Smooth muscle cell (in vitro differentiated cells): ENCODE results near the gene ANKRD26. TPM values are rescaled to one million over a fixed set of nuclear protein-coding genes. Genes with fewer than 3 reads are reported as not detected.
"Not testable (repeated sequence)": the region's sequence is repeated elsewhere in the genome, so short reads cannot be mapped to it uniquely, and the experiment has no call there.

Source experiments
- DNase-seq: peaks from one replicate; lab custom pipeline; 2025; ENCODE audit not compliant: unreplicated experiment; lab: John Stamatoyannopoulos, UW
- H2AFZ ChIP-seq: fragments of 200-600 bp; sonication (generic); 2 replicates; pipeline ENCODE4 v1.6.0; 2016; ENCODE audit warnings: antibody characterized with exemption, low read depth, mild to moderate bottlenecking
- H3F3A ChIP-seq: fragments of 200-600 bp; sonication (generic); 2 replicates; pipeline ENCODE4 v1.6.0; 2017; ENCODE audit warnings: antibody characterized with exemption, low read depth
- H3K27ac ChIP-seq: fragments of 200-600 bp; sonication (generic); 2 replicates; pipeline ENCODE4 v1.5.1; 2016; ENCODE audit warnings: low read depth, mild to moderate bottlenecking
- H3K27me3 ChIP-seq: fragments of 200-600 bp; sonication (generic); 2 replicates; pipeline ENCODE4 v1.6.1; 2016; ENCODE audit warnings: low read depth, mild to moderate bottlenecking
- H3K36me3 ChIP-seq: fragments of 200-600 bp; sonication (generic); 2 replicates; pipeline ENCODE4 v1.5.1; 2016; ENCODE audit warnings: low read depth
- H3K4me1 ChIP-seq: fragments of 200-600 bp; sonication (generic); 2 replicates; pipeline ENCODE4 v1.5.1; 2016; ENCODE audit warnings: low read depth
- H3K4me2 ChIP-seq: fragments of 200-600 bp; sonication (generic); 2 replicates; pipeline ENCODE4 v1.6.0; 2016; ENCODE audit warnings: mild to moderate bottlenecking
- H3K4me3 ChIP-seq: fragments of 200-600 bp; sonication (generic); 2 replicates; pipeline ENCODE4 v1.5.1; 2016; ENCODE audit warnings: mild to moderate bottlenecking
- H3K79me2 ChIP-seq: fragments of 200-600 bp; sonication (generic); 2 replicates; pipeline ENCODE4 v1.6.0; 2016; ENCODE audit warnings: low read depth, mild to moderate bottlenecking
- H3K9ac ChIP-seq: fragments of 200-600 bp; sonication (generic); 2 replicates; pipeline ENCODE4 v1.6.0; 2016; ENCODE audit warnings: low read depth
- H3K9me3 ChIP-seq: fragments of 200-600 bp; sonication (generic); replicated peaks from 2 replicates; pipeline ENCODE4 v1.5.1; 2016; ENCODE audit warnings: low read depth
- H4K20me1 ChIP-seq: fragments of 200-600 bp; sonication (generic); 2 replicates; pipeline ENCODE4 v1.6.0; 2016; ENCODE audit warnings: low read depth
- WGBS: methylation state at CpG from one replicate; pipeline ENCODE4 v1.1.7; 2016; ENCODE audit warnings: low lambda C conversion rate; 5-methylcytosine and 5-hydroxymethylcytosine counted together
- polyA plus RNA-seq: library from polyadenylated mRNA; unstranded; fragments of >200 nt; fragmentation: Nextera tagmentation; extraction: Ambion mirVana; gene quantifications from 2 replicates; pipeline ENCODE4 v1.2.1, GENCODE V29; 2016
- total RNA-seq: library from RNA; depleted of rRNA; stranded (reverse); fragments of >200 nt; gene quantifications from 2 replicates; pipeline ENCODE4 v1.2.3, GENCODE V29; 2014
- TF ChIP-seq, protein P1 (sequence below): fragments of 200-600 bp; sonication (generic); IDR thresholded peaks from 2 replicates; pipeline ENCODE4 v1.5.1; 2017; ENCODE audit warnings: borderline replicate concordance, mild to moderate bottlenecking, antibody characterized with exemption; ENCODE audit not compliant: insufficient read depth, poor library complexity, severe bottlenecking

The ANKRD26 gene
- total and polyA plus RNA-seq, 2 experiments from 2014 or later: 4.3 to 9.7 TPM

DNA sequence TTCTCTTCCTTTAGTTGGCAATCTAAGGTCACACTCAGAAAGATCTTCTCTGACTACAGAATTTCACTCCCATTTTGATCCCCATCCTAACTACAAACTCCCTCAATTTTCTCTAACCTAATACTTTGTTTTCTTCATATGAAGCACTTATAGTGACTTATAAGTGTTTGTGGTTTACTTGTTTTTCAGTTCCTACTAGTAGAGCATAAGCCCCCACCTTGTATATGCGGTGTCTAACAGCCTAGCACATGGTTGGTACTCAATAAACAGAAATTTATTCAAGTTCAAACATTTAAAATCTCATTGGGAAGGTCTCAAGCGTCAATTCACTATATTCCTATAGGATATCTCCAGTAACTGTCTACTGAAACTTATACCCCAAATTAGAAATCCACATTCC is 35.2 kb downstream of the ANKRD26 start:
- Histone ChIP-seq H4K20me1 (no peaks in the 10 kb centered on the region), H3K27me3 (no peaks in the 10 kb centered on the region), H3K9me3 (no peaks in the 10 kb centered on the region), H3K9ac (no peak overlapping the region), H3K27ac (no peak overlapping the region), H3K4me1 (no peaks in the 10 kb centered on the region), H3F3A (no peaks in the 10 kb centered on the region), H2AFZ (no peak overlapping the region), H3K79me2 (no peaks in the 10 kb centered on the region), H3K4me2 (no peak overlapping the region), H3K36me3 (no peaks in the 10 kb centered on the region), H3K4me3 (no peak overlapping the region)
- TF ChIP-seq, protein P1, sequence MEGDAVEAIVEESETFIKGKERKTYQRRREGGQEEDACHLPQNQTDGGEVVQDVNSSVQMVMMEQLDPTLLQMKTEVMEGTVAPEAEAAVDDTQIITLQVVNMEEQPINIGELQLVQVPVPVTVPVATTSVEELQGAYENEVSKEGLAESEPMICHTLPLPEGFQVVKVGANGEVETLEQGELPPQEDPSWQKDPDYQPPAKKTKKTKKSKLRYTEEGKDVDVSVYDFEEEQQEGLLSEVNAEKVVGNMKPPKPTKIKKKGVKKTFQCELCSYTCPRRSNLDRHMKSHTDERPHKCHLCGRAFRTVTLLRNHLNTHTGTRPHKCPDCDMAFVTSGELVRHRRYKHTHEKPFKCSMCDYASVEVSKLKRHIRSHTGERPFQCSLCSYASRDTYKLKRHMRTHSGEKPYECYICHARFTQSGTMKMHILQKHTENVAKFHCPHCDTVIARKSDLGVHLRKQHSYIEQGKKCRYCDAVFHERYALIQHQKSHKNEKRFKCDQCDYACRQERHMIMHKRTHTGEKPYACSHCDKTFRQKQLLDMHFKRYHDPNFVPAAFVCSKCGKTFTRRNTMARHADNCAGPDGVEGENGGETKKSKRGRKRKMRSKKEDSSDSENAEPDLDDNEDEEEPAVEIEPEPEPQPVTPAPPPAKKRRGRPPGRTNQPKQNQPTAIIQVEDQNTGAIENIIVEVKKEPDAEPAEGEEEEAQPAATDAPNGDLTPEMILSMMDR: no peak
- DNase-seq: no peak
- 100% methylated on average over 2 of the region's 2 CpGs for WGBS

DNA sequence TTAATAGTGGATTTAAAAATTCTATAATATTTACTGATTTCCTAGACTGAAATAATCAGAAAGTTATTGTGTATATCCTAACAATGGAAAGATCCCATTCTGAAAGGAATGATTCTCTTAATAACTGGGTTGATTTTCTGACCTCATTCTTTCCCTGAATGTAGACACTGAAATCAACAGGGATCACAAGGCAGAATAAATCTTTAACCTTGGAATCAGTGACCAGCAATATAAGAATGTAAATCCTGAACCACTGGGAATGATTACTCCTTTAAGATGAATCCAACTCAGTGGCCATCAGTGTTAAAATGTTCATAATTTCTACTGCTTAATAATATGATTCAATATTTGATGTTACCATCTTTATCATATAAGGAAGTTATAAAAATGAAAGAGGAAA is 47.6 kb downstream of the ANKRD26 start:
- no peak for DNase-seq
- Histone ChIP-seq H3K9me3 (no peaks in the 10 kb centered on the region), H3F3A (no peaks in the 10 kb centered on the region), H3K4me1 (no peaks in the 10 kb centered on the region), H3K27me3 (no peaks in the 10 kb centered on the region), H3K4me3 (no peak overlapping the region), H3K9ac (no peak overlapping the region), H3K27ac (no peak overlapping the region), H2AFZ (no peak overlapping the region), H3K79me2 (no peaks in the 10 kb centered on the region), H3K4me2 (no peak overlapping the region), H3K36me3 (peaks cover 8% of the 10 kb centered on the region), H4K20me1 (no peaks in the 10 kb centered on the region)
- TF ChIP-seq, protein P1: no peak

- H3K4me1 ChIP-seq, H4K20me1 ChIP-seq, H3K27ac ChIP-seq, H3K9me3 ChIP-seq, H3K79me2 ChIP-seq, H3K27me3 ChIP-seq, H3K4me3 ChIP-seq, DNase-seq, H3K36me3 ChIP-seq, H3F3A ChIP-seq, H3K4me2 ChIP-seq, H2AFZ ChIP-seq, H3K9ac ChIP-seq: not testable (repeated sequence)
- 95% methylated on average over 4 of the region's 4 CpGs for WGBS
Measured at GRCh38 chr10:27045247-27045646, 55.0 kb downstream of the ANKRD26 start.

DNA sequence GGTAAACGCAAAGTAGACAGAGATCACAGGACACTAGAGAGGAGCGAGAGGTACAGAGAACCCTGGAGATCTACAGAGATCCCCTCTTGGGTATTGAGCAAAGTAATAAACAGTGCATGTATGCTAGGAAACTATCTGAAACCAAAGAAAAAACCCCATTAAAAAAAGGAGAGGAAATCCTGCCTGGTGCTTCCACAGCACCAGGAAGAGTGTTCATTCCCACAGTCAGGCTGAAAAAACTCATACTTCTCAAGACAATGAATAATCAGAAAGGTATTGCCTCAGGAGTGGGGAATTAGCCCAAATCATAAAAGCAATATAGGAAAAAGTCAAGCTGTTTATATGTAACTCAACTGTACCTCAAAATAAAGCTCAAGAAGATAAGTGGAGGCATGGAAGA is 59.1 kb downstream of the ANKRD26 start:
- H3F3A ChIP-seq: no peaks in the 10 kb centered on the region
- no peak overlapping the region for H3K4me3 ChIP-seq
- H3K27ac ChIP-seq: no peak overlapping the region
- H3K9me3 ChIP-seq: no peaks in the 10 kb centered on the region
- H3K27me3 ChIP-seq: no peaks in the 10 kb centered on the region
- no peak overlapping the region for H3K4me2 ChIP-seq
- 82% methylated on average over 2 of the region's 2 CpGs for WGBS
- DNase-seq: no peak
- H3K4me1 ChIP-seq: no peaks in the 10 kb centered on the region
- H4K20me1 ChIP-seq: no peaks in the 10 kb centered on the region
- no peak overlapping the region for H3K9ac ChIP-seq
- TF ChIP-seq, protein P1: no peak
- H3K36me3 ChIP-seq: peaks cover 7% of the 10 kb centered on the region
- H2AFZ ChIP-seq: no peak overlapping the region
- no peaks in the 10 kb centered on the region for H3K79me2 ChIP-seq
